ENCODE data around the gene FXYD6. TPM values are rescaled to one million over a fixed set of nuclear protein-coding genes. Genes with fewer than 3 reads are reported as not detected.

Gene FXYD6
- polyA plus RNA-seq, 2 of the 4 experiments (the other 2 are of a cell fraction), result 0.26 to 0.49 TPM

DNA sequence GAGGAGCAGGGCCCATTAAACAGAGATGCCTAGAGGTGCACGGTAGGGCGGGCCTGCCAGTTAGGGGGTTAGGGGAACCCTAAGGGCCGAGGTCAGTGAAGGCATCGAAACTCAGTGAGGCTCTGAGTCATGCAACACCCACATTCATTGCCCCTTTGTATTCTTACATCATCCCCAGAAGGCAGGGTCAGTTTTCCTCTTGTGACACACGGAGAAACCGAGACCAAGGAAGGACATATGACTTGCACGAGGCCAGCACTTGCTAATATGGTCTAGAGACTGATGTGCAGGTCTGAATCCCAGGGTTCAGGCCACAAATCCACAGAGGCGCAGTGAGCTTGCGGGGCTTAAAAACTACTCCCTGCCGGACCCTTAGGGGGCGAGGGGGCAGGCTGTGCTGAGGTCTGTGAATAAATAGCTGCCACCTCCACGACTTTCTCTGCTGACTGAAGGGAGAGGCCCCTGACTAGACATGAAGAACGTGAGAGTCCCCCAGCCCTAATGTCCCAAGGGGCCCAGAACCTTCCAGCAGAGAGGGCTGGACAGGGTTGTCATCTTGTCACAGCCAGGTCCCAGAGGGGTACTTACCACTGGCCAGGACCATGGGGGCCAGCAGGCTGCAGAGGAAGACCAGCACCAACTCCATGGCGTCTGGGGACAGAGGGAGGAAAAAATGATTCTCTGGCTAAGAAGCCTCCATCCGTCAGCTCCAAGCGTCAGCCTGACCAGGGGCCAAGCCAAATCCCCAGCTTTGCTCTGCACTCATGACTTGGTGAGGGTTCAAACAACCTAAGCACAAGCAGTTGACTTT is 34.1 kb downstream of the FXYD6 start (continued):
- no peak for TF ChIP-seq ZNF302 (CRISPR knock-in tag; IDR thresholded peaks at IDR 0.05)
- no peak for TF ChIP-seq RFX5 (IDR thresholded peaks at IDR 0.05)
- no peak for TF ChIP-seq HDAC2 (IDR thresholded peaks at IDR 0.05)

DNA sequence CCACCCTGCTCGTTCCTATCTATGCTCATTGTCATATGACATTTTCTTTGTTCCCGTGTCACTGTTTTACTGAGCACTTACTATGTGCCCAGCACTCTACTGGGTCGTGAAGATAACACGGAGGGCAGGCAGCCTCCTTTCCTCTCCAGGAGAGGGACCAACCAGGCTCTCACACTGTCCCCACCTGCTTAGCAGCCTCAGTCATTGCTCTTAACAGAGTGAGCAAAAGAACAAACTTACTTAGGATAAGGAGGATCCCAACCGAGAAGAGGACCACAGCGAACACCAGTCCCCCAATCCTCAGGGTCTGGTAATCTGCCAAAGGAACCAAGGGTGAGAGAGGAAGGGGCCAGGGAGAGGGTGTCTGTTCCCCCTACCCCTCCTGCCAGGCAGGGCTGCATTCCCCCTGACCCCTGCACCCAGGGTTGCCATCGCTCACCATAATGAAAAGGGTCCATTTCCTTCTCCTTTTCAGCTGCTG is 34.9 kb downstream of the FXYD6 start:
- TF ChIP-seq SREBF2 (IDR thresholded peaks at IDR 0.05), result no peak
- no peak for TF ChIP-seq RNF2 (IDR thresholded peaks at IDR 0.05; ENCODE audit: borderline replicate concordance, low read depth)
- TF ChIP-seq RFX5 (IDR thresholded peaks at IDR 0.05), result no peak
- TF ChIP-seq RCOR1 (IDR thresholded peaks at IDR 0.05; ENCODE audit: low read depth, low read length), result no peak
- TF ChIP-seq ESRRA (IDR thresholded peaks at IDR 0.05; ENCODE audit: borderline replicate concordance, low read length), result no peak
- TF ChIP-seq, protein P1, sequence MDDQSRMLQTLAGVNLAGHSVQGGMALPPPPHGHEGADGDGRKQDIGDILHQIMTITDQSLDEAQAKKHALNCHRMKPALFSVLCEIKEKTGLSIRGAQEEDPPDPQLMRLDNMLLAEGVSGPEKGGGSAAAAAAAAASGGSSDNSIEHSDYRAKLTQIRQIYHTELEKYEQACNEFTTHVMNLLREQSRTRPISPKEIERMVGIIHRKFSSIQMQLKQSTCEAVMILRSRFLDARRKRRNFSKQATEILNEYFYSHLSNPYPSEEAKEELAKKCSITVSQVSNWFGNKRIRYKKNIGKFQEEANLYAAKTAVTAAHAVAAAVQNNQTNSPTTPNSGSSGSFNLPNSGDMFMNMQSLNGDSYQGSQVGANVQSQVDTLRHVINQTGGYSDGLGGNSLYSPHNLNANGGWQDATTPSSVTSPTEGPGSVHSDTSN (IDR thresholded peaks at IDR 0.05), result no peak
- no peak for TF ChIP-seq NR3C1 (IDR thresholded peaks at IDR 0.05)
- TF ChIP-seq ZFP36 (IDR thresholded peaks at IDR 0.05; ENCODE audit: borderline replicate concordance, partially characterized antibody), result no peak
- no peak for TF ChIP-seq MAFK (IDR thresholded peaks at IDR 0.05; ENCODE audit: partially characterized antibody)
- TF ChIP-seq JUN (IDR thresholded peaks at IDR 0.05), result no peak
- TF ChIP-seq EP300 (IDR thresholded peaks at IDR 0.05), result no peak
- no peak for TF ChIP-seq ZSCAN20 (CRISPR knock-in tag; IDR thresholded peaks at IDR 0.05)
- TF ChIP-seq USF2 (IDR thresholded peaks at IDR 0.05), result no peak
- no peak for TF ChIP-seq RARB (CRISPR knock-in tag; IDR thresholded peaks at IDR 0.05)
- no peak for TF ChIP-seq KDM5A (IDR thresholded peaks at IDR 0.05)
- TF ChIP-seq SMC3 (IDR thresholded peaks at IDR 0.05), result no peak
- DNase-seq (ENCODE audit: low read depth in 1 of 2, low spot score in 1 of 2) (no peak), FAIRE-seq (no peak), ATAC-seq (no peak)
- ChIA-PET CTCF (interaction anchor here (1.1 to 7.8 kb wide), 4 partner anchors 33 to 357 kb away, joined by 3 to 192 read pairs (median 24); no protein-coding TSS in a partner anchor), POLR2A (no interaction called here)
- no peaks in the 10 kb centered on the region for H3K4me1 ChIP-seq
- no peak overlapping the region for H3K4me3 ChIP-seq
- H3K27ac ChIP-seq, result no peak overlapping the region
- 74% methylated on average over 7 of the region's 7 CpGs for WGBS (ENCODE audit: missing lambda C conversion rate)
- H3K4me2 ChIP-seq, result no peak overlapping the region
- H3K9me3 ChIP-seq, result no peaks in the 10 kb centered on the region

- no peak overlapping the region for H3K27ac ChIP-seq
- DNase-seq (ENCODE audit: low read depth in 1 of 2, low spot score in 1 of 2) (no peak), FAIRE-seq (no peak), ATAC-seq (no peak)
- ChIA-PET POLR2A (no interaction called here), CTCF (interaction anchor here (1.0 to 7.8 kb wide), 5 partner anchors 18 to 213 kb away, joined by 3 to 192 read pairs (median 4); no protein-coding TSS in a partner anchor)
- WGBS (ENCODE audit: missing lambda C conversion rate), result 53% methylated on average over 6 of the region's 11 CpGs
- H3K4me2 ChIP-seq, result no peak overlapping the region
- H3K4me3 ChIP-seq, result no peak overlapping the region
- no peaks in the 10 kb centered on the region for H3K9me3 ChIP-seq
- H3K4me1 ChIP-seq, result no peaks in the 10 kb centered on the region
- TF ChIP-seq HDAC2 (IDR thresholded peaks at IDR 0.05), result no peak
These were observed 35.4 kb downstream of the FXYD6 start for GRCh38 chr11:117840881-117841550.
